ENCODE results near the gene NFATC1. TPM values are rescaled to one million over a fixed set of nuclear protein-coding genes. Genes with fewer than 3 reads are reported as not detected.

NFATC1 gene
- total RNA-seq, 3 donors from 2014 or later: 10.9 to 18.0 (median 12.9) TPM

GRCh38 chr18:79546781-79547272 is 151.1 kb downstream of the NFATC1 start:
- intact Hi-C loops (cut with DNase I; ENCODE audit: low total_unique reads): no loop called here
- Histone ChIP-seq H3K27ac (no peak overlapping the region), H3K4me1 (no peaks in the 10 kb centered on the region), H3K27me3 (peaks cover 0 to 20% of the 10 kb centered on the region in 2 donors), H3K36me3 (no peaks in the 10 kb centered on the region), H3K4me3 (peak overlapping the region in 2 of 3 donors; percentile 23 to 46), H3K9me3 (no peaks in the 10 kb centered on the region)
- TF ChIP-seq POLR2A (IDR thresholded peaks at IDR 0.05): no peak
- TF ChIP-seq CTCF (IDR thresholded peaks at IDR 0.05): no peak
- no peak for TF ChIP-seq POLR2AphosphoS5 (IDR thresholded peaks at IDR 0.05)
- DNase-seq (ENCODE audit: low spot score in 2 of 2): peak in 1 of 2 donors; percentile 49

- DNase-seq (ENCODE audit: low spot score in 2 of 2): peak in 1 of 2 donors; percentile 39
- Histone ChIP-seq H3K27ac (no peak overlapping the region), H3K9me3 (no peaks in the 10 kb centered on the region), H3K4me3 (peak overlapping the region in 2 of 3 donors; percentile 23 to 46), H3K27me3 (peaks cover 0 to 20% of the 10 kb centered on the region in 2 donors), H3K4me1 (no peaks in the 10 kb centered on the region), H3K36me3 (no peaks in the 10 kb centered on the region)
- TF ChIP-seq POLR2AphosphoS5 (IDR thresholded peaks at IDR 0.05) (no peak), CTCF (IDR thresholded peaks at IDR 0.05) (no peak), POLR2A (IDR thresholded peaks at IDR 0.05) (no peak)
- intact Hi-C loops (cut with DNase I; ENCODE audit: low total_unique reads): no loop called here
Observed at GRCh38 chr18:79547413-79548076, 151.8 kb downstream of the NFATC1 start.

- peak in 1 of 2 donors; percentile 48 for DNase-seq (ENCODE audit: low spot score in 2 of 2)
- no peaks in the 10 kb centered on the region for H3K9me3 ChIP-seq
- H3K4me1 ChIP-seq: no peaks in the 10 kb centered on the region
- no peak overlapping the region for H3K27ac ChIP-seq
- TF ChIP-seq CTCF (IDR thresholded peaks at IDR 0.05): no peak
- TF ChIP-seq POLR2A (IDR thresholded peaks at IDR 0.05): no peak
- TF ChIP-seq POLR2AphosphoS5 (IDR thresholded peaks at IDR 0.05): no peak
- intact Hi-C loops (cut with DNase I; ENCODE audit: low total_unique reads): no loop called here
- H3K27me3 ChIP-seq: peaks cover 0 to 20% of the 10 kb centered on the region in 2 donors
- no peak overlapping the region for H3K4me3 ChIP-seq
- H3K36me3 ChIP-seq: no peaks in the 10 kb centered on the region
Observed at GRCh38 chr18:79548077-79548450, 152.3 kb downstream of the NFATC1 start.

GRCh38 chr18:79548621-79548985 is 152.9 kb downstream of the NFATC1 start:
- no peak overlapping the region for H3K4me3 ChIP-seq
- H3K27ac ChIP-seq: no peak overlapping the region
- TF ChIP-seq POLR2AphosphoS5 (IDR thresholded peaks at IDR 0.05) (no peak), CTCF (IDR thresholded peaks at IDR 0.05) (no peak), POLR2A (IDR thresholded peaks at IDR 0.05) (no peak)
- no peak for DNase-seq (ENCODE audit: low spot score in 2 of 2)
- peaks cover 0 to 22% of the 10 kb centered on the region in 2 donors for H3K27me3 ChIP-seq
- H3K4me1 ChIP-seq: no peaks in the 10 kb centered on the region
- no peaks in the 10 kb centered on the region for H3K36me3 ChIP-seq
- H3K9me3 ChIP-seq: no peaks in the 10 kb centered on the region
- intact Hi-C loops (cut with DNase I; ENCODE audit: low total_unique reads): no loop called here

GRCh38 chr18:79548986-79549637 is 153.4 kb downstream of the NFATC1 start:
- H3K27ac ChIP-seq: no peak overlapping the region
- H3K4me1 ChIP-seq: no peaks in the 10 kb centered on the region
- H3K27me3 ChIP-seq: peaks cover 0 to 27% of the 10 kb centered on the region in 2 donors
- no peaks in the 10 kb centered on the region for H3K36me3 ChIP-seq
- TF ChIP-seq POLR2AphosphoS5 (IDR thresholded peaks at IDR 0.05) (no peak), CTCF (IDR thresholded peaks at IDR 0.05) (no peak)
- intact Hi-C loops (cut with DNase I; ENCODE audit: low total_unique reads): no loop called here
- peak in 1 of 2 donors; percentile 45 for DNase-seq (ENCODE audit: low spot score in 2 of 2)
- no peaks in the 10 kb centered on the region for H3K9me3 ChIP-seq
- H3K4me3 ChIP-seq: no peak overlapping the region
